Measurements from ENCODE around the gene C2CD4B. TPM values are rescaled to one million over a fixed set of nuclear protein-coding genes. Genes with fewer than 3 reads are reported as not detected.

Gene C2CD4B
- total RNA-seq, 4 donors from 2014 or later = 2.5 to 8.6 (median 3.9) TPM

DNA sequence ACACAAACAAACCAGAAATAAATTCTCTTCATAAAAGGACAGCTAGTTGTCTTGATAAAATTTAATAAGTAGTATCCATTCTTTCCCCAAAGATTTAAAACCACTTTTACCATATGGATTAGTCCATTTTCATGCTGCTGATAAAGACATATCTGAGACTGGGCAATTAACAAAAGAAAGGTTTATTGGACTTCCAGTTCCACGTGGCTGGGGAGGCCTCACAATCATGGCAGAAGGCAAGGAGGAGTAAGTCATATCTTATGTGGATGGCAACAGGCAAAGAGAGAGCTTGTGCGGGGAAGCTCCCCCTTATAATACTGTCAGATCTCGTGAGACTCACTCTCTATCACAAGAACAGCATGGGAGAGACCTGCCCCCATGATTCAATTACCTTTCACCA is 38.7 kb downstream of the C2CD4B start:
- H3K9me3 ChIP-seq = no peaks in the 10 kb centered on the region
- no peaks in the 10 kb centered on the region for H3K4me1 ChIP-seq
- no peaks in the 10 kb centered on the region for H3K36me3 ChIP-seq
- no peak overlapping the region for H3K27ac ChIP-seq (replicated peaks in 1 of 4)
- TF ChIP-seq, protein P1, sequence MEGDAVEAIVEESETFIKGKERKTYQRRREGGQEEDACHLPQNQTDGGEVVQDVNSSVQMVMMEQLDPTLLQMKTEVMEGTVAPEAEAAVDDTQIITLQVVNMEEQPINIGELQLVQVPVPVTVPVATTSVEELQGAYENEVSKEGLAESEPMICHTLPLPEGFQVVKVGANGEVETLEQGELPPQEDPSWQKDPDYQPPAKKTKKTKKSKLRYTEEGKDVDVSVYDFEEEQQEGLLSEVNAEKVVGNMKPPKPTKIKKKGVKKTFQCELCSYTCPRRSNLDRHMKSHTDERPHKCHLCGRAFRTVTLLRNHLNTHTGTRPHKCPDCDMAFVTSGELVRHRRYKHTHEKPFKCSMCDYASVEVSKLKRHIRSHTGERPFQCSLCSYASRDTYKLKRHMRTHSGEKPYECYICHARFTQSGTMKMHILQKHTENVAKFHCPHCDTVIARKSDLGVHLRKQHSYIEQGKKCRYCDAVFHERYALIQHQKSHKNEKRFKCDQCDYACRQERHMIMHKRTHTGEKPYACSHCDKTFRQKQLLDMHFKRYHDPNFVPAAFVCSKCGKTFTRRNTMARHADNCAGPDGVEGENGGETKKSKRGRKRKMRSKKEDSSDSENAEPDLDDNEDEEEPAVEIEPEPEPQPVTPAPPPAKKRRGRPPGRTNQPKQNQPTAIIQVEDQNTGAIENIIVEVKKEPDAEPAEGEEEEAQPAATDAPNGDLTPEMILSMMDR (IDR thresholded peaks at IDR 0.05) = no peak
- TF ChIP-seq POLR2A (IDR thresholded peaks at IDR 0.05; ENCODE audit: low read depth) (no peak), EP300 (IDR thresholded peaks at IDR 0.05) (no peak), POLR2AphosphoS5 (IDR thresholded peaks at IDR 0.05) (no peak)
- H3K27me3 ChIP-seq = no peaks in the 10 kb centered on the region
- 89% methylated on average over 3 of the region's 3 CpGs for WGBS
- H3K4me3 ChIP-seq = no peak overlapping the region
- peak; percentile 24 for DNase-seq (ENCODE audit: extremely low spot score)
- intact Hi-C loops (cut with DNase I) = no loop called here

DNA sequence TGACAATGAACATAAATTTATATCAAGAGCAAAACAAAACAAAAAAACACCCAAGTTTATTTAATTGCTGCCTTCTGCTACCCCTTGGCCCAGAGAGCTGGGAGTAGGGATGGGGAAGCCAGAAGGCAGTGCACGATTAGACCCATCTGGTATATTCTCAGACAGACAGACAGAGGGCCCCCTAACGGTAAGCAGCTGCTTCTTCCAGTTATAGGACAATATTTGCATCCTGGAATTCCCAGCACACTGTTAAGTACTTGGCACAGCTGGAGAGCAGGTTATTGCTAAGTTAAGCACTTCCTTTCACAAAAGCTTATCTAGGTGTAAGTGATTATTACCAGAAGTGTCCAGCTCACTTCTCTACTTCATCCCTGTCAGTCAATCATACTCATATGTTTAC is 39.3 kb downstream of the C2CD4B start:
- Histone ChIP-seq H3K36me3 (no peaks in the 10 kb centered on the region), H3K27ac (replicated peaks in 1 of 4) (no peak overlapping the region), H3K4me1 (peaks cover 0 to 4% (median 0%) of the 10 kb centered on the region in 4 donors), H3K27me3 (no peaks in the 10 kb centered on the region), H3K9me3 (no peaks in the 10 kb centered on the region), H3K4me3 (no peak overlapping the region)
- intact Hi-C loops (cut with DNase I) = no loop called here
- TF ChIP-seq, protein P1 (IDR thresholded peaks at IDR 0.05) = peak in 2 of 3 experiments; percentile 10 to 34
- TF ChIP-seq POLR2A (IDR thresholded peaks at IDR 0.05; ENCODE audit: low read depth) (no peak), EP300 (IDR thresholded peaks at IDR 0.05) (no peak), POLR2AphosphoS5 (IDR thresholded peaks at IDR 0.05) (no peak)
- WGBS = 24% methylated on average over 2 of the region's 2 CpGs
- peak; percentile 68 for DNase-seq (ENCODE audit: extremely low spot score)

DNA sequence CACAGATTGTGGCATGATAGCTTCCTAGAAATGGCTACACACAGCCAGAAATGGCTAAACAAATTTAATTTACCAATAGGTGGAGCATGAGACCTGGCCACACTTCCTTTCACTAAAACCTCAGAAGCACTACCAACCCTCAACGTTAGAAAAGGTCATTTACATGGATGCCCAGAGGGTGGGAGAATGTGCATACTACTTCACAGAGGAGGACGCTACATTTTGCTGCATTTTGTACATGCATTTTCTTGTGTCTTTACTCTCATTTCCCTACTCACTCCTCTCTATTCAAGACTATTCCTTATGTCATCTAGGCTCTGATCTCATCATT is 40.1 kb downstream of the C2CD4B start:
- intact Hi-C loops (cut with DNase I) = no loop called here

DNA sequence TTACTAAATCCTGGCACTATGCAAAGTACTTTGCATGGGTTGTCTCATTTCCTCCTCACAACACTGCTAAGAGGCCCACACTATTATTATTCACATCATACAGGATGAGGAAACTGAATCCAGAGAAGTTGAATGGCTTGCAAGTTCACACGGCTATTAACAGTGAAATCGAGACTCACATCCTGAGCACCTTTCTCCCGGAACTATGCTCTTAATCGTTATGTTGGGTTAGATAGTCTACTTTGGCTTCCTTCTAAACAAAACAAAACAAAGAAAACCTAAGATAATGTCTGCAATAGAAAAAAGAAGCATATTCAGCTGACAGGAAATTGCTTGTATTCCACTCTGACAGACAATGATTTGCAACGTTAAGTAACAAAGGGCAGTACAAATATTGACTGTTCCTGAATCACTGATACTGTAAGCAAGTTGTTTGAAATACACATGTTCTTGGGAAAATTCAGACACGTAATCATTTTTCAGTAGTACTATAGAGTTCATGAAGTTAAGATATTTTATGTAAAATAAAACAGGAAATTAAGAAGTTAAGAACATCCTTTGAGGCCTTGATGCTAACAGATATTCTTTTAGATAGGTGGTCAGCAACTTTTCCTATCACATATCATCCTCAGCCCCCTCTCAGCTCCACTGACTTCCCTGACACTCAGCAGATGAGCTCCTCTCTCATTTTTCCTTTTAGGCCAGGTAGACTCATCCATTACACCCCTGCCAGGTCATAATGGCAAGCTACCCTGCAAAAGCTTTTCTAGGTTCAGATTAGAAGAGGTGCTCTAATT is 40.7 kb downstream of the C2CD4B start:
- no peaks in the 10 kb centered on the region for H3K27me3 ChIP-seq
- peaks cover 4 to 16% (median 10%) of the 10 kb centered on the region in 4 donors for H3K4me1 ChIP-seq
- H3K36me3 ChIP-seq = no peaks in the 10 kb centered on the region
- H3K9me3 ChIP-seq = no peaks in the 10 kb centered on the region
- TF ChIP-seq, protein P1 (IDR thresholded peaks at IDR 0.05) = no peak
- TF ChIP-seq POLR2A (IDR thresholded peaks at IDR 0.05; ENCODE audit: low read depth) (no peak), EP300 (IDR thresholded peaks at IDR 0.05) (no peak), POLR2AphosphoS5 (IDR thresholded peaks at IDR 0.05) (no peak)
- H3K4me3 ChIP-seq = no peak overlapping the region
- intact Hi-C loops (cut with DNase I) = no loop called here
- 54% methylated on average over 6 of the region's 6 CpGs for WGBS
- no peak overlapping the region for H3K27ac ChIP-seq (replicated peaks in 1 of 4)
- DNase-seq (ENCODE audit: extremely low spot score) = peak; percentile 42

More for the DNA sequence above, 40.1 kb downstream of the C2CD4B start:
- H3K36me3 ChIP-seq = no peaks in the 10 kb centered on the region
- H3K9me3 ChIP-seq = no peaks in the 10 kb centered on the region
- no peaks in the 10 kb centered on the region for H3K27me3 ChIP-seq
- peaks cover 0 to 12% (median 4%) of the 10 kb centered on the region in 4 donors for H3K4me1 ChIP-seq
- H3K27ac ChIP-seq (replicated peaks in 1 of 4) = no peak overlapping the region
- no peak for TF ChIP-seq POLR2A (IDR thresholded peaks at IDR 0.05; ENCODE audit: low read depth)
- TF ChIP-seq, protein P1 (IDR thresholded peaks at IDR 0.05) = no peak
- TF ChIP-seq EP300 (IDR thresholded peaks at IDR 0.05) = no peak
- no peak for TF ChIP-seq POLR2AphosphoS5 (IDR thresholded peaks at IDR 0.05)
- WGBS = 58% methylated on average over 2 of the region's 2 CpGs
- no peak overlapping the region for H3K4me3 ChIP-seq
- DNase-seq (ENCODE audit: extremely low spot score) = no peak

All from esophagus muscularis mucosa (tissue), 4 donors.